Tibial nerve (tissue), 3 donors: Measurements from ENCODE around the gene CUL1.

Source experiments
- CTCF ChIP-seq, 5 experiments: fragments of 200-600 bp in 3 of 5; fragments of 450-650 bp in 2 of 5; sonication (generic) in 3 of 5; IDR thresholded peaks; one replicate each; pipeline ENCODE4 v1.5.1; 2016 to 2019; ENCODE audit warnings: antibody characterized with exemption in 5 of 5, mild to moderate bottlenecking in 3 of 5, moderate library complexity in 2 of 5
- POLR2A ChIP-seq, 2 donors: fragments of 450-650 bp; IDR thresholded peaks; one replicate each; pipeline ENCODE4 v1.6.1; 2017; ENCODE audit warnings: antibody characterized with exemption in 2 of 2, mild to moderate bottlenecking in 2 of 2, moderate library complexity in 2 of 2

- no peak for TF ChIP-seq CTCF (IDR thresholded peaks at IDR 0.05)
- TF ChIP-seq POLR2A (IDR thresholded peaks at IDR 0.05) = no peak
Observed at GRCh38 chr7:148782757-148783456, 84.2 kb downstream of the CUL1 start.
